Activated T-cell treated with anti-CD3 and anti-CD28 coated beads, Interleukin-2, amount 50 U/mL, for 72 hours (primary cell): ENCODE measurements around the gene CAVIN2. TPM values are rescaled to one million over a fixed set of nuclear protein-coding genes. Genes with fewer than 3 reads are reported as not detected.

Experiments
- ATAC-seq, 2 donors: fragments of 150-1000 bp; cut with Tn5 transposase; replicated peaks in 1 of 2; 2 replicates each; pipeline ENCODE4 v1.10.0; 2021; ENCODE audit warnings: moderate library complexity in 2 of 2, mild to moderate bottlenecking in 1 of 2
- DNase-seq, 2 donors: peaks; one replicate each; pipeline ENCODE4 v3.0.0; 2021 to 2022; ENCODE audit warnings: mixed read lengths in 1 of 2
- H3K27ac Mint-ChIP-seq: one replicate; pipeline ENCODE4 v1.8.0; 2022; ENCODE audit warnings: mild to moderate bottlenecking, moderate library complexity, mixed read lengths
- H3K27me3 Mint-ChIP-seq: one replicate; pipeline ENCODE4 v1.8.0; 2022; ENCODE audit warnings: low read depth, mixed read lengths
- H3K36me3 Mint-ChIP-seq, 2 donors: one replicate each; pipeline ENCODE4 v1.8.0; 2022; ENCODE audit warnings: mixed read lengths in 2 of 2, mild to moderate bottlenecking in 1 of 2; ENCODE audit not compliant: insufficient read depth in 2 of 2
- H3K4me1 Mint-ChIP-seq: one replicate; pipeline ENCODE4 v1.8.0; 2022; ENCODE audit warnings: low read depth, mixed read lengths
- H3K4me3 Mint-ChIP-seq, 2 donors: one replicate each; pipeline ENCODE4 v1.8.0; 2022; ENCODE audit warnings: mild to moderate bottlenecking in 2 of 2, mixed read lengths in 2 of 2, moderate library complexity in 2 of 2
- H3K9me3 Mint-ChIP-seq, 2 donors: one replicate each; pipeline ENCODE4 v1.8.0; 2022; ENCODE audit warnings: mixed read lengths in 2 of 2
- total RNA-seq, 2 donors: library from RNA; stranded (reverse); gene quantifications; one replicate each; pipeline ENCODE4 v1.2.3, GENCODE V29; 2022

The CAVIN2 gene
- total RNA-seq, 2 donors from 2014 or later = not detected

GRCh38 chr2:191878548-191879279 lies 31.8 kb upstream of the CAVIN2 start:
- Mint-ChIP-seq H3K36me3 (no peaks in the 10 kb centered on the region), H3K4me3 (no peak overlapping the region), H3K27me3 (peaks cover 4% of the 10 kb centered on the region), H3K27ac (no peak overlapping the region), H3K9me3 (no peaks in the 10 kb centered on the region), H3K4me1 (no peaks in the 10 kb centered on the region)
- ATAC-seq = no peak
- no peak for DNase-seq

GRCh38 chr2:191877875-191878274 lies 31.0 kb upstream of the CAVIN2 start:
- H3K27me3 Mint-ChIP-seq = peaks cover 4% of the 10 kb centered on the region
- H3K36me3 Mint-ChIP-seq = no peaks in the 10 kb centered on the region
- no peak overlapping the region for H3K4me3 Mint-ChIP-seq
- H3K4me1 Mint-ChIP-seq = no peaks in the 10 kb centered on the region
- no peak overlapping the region for H3K27ac Mint-ChIP-seq
- ATAC-seq (no peak), DNase-seq (no peak)
- no peaks in the 10 kb centered on the region for H3K9me3 Mint-ChIP-seq

GRCh38 chr2:191875859-191876258 lies 29.0 kb upstream of the CAVIN2 start:
- H3K27ac Mint-ChIP-seq = no peak overlapping the region
- peaks cover 4% of the 10 kb centered on the region for H3K27me3 Mint-ChIP-seq
- no peaks in the 10 kb centered on the region for H3K4me1 Mint-ChIP-seq
- ATAC-seq = no peak
- H3K4me3 Mint-ChIP-seq = no peak overlapping the region
- no peaks in the 10 kb centered on the region for H3K9me3 Mint-ChIP-seq
- DNase-seq = no peak
- H3K36me3 Mint-ChIP-seq = no peaks in the 10 kb centered on the region

- no peak overlapping the region for H3K27ac Mint-ChIP-seq
- no peak for DNase-seq
- ATAC-seq = no peak
- no peaks in the 10 kb centered on the region for H3K9me3 Mint-ChIP-seq
- no peaks in the 10 kb centered on the region for H3K36me3 Mint-ChIP-seq
- peaks cover 6% of the 10 kb centered on the region for H3K27me3 Mint-ChIP-seq
- H3K4me1 Mint-ChIP-seq = no peaks in the 10 kb centered on the region
- H3K4me3 Mint-ChIP-seq = no peak overlapping the region
These were observed 23.9 kb upstream of the CAVIN2 start for GRCh38 chr2:191870744-191871143.

- no peaks in the 10 kb centered on the region for H3K4me1 Mint-ChIP-seq
- no peaks in the 10 kb centered on the region for H3K36me3 Mint-ChIP-seq
- no peak overlapping the region for H3K4me3 Mint-ChIP-seq
- DNase-seq (no peak), ATAC-seq (no peak)
- H3K9me3 Mint-ChIP-seq = no peaks in the 10 kb centered on the region
- H3K27me3 Mint-ChIP-seq = peaks cover 6% of the 10 kb centered on the region
- H3K27ac Mint-ChIP-seq = no peak overlapping the region
These were observed 22.9 kb upstream of the CAVIN2 start for GRCh38 chr2:191869781-191870180.

GRCh38 chr2:191869178-191869577 lies 22.3 kb upstream of the CAVIN2 start:
- ATAC-seq (no peak), DNase-seq (no peak)
- H3K4me3 Mint-ChIP-seq = no peak overlapping the region
- peaks cover 6% of the 10 kb centered on the region for H3K27me3 Mint-ChIP-seq
- H3K4me1 Mint-ChIP-seq = no peaks in the 10 kb centered on the region
- H3K27ac Mint-ChIP-seq = no peak overlapping the region
- no peaks in the 10 kb centered on the region for H3K9me3 Mint-ChIP-seq
- H3K36me3 Mint-ChIP-seq = no peaks in the 10 kb centered on the region

- no peaks in the 10 kb centered on the region for H3K4me1 Mint-ChIP-seq
- H3K36me3 Mint-ChIP-seq = no peaks in the 10 kb centered on the region
- no peak for ATAC-seq
- H3K9me3 Mint-ChIP-seq = no peaks in the 10 kb centered on the region
- H3K27ac Mint-ChIP-seq = no peak overlapping the region
- DNase-seq = no peak
- peaks cover 6% of the 10 kb centered on the region for H3K27me3 Mint-ChIP-seq
- no peak overlapping the region for H3K4me3 Mint-ChIP-seq
These were observed 20.6 kb upstream of the CAVIN2 start for GRCh38 chr2:191867507-191867847.

GRCh38 chr2:191866675-191867506 lies 20.0 kb upstream of the CAVIN2 start:
- Mint-ChIP-seq H3K27ac (no peak overlapping the region), H3K4me3 (no peak overlapping the region), H3K9me3 (no peaks in the 10 kb centered on the region), H3K27me3 (peaks cover 6% of the 10 kb centered on the region), H3K36me3 (no peaks in the 10 kb centered on the region), H3K4me1 (no peaks in the 10 kb centered on the region)
- ATAC-seq (no peak), DNase-seq (no peak)

GRCh38 chr2:191866195-191866594 lies 19.3 kb upstream of the CAVIN2 start:
- no peaks in the 10 kb centered on the region for H3K4me1 Mint-ChIP-seq
- peaks cover 6% of the 10 kb centered on the region for H3K27me3 Mint-ChIP-seq
- no peak overlapping the region for H3K27ac Mint-ChIP-seq

GRCh38 chr2:191864628-191865374 lies 17.9 kb upstream of the CAVIN2 start:
- H3K36me3 Mint-ChIP-seq = no peaks in the 10 kb centered on the region
- DNase-seq = no peak
- no peak overlapping the region for H3K27ac Mint-ChIP-seq
- peaks cover 6% of the 10 kb centered on the region for H3K27me3 Mint-ChIP-seq
- no peak for ATAC-seq
- H3K4me1 Mint-ChIP-seq = no peaks in the 10 kb centered on the region
- H3K9me3 Mint-ChIP-seq = no peaks in the 10 kb centered on the region
- no peak overlapping the region for H3K4me3 Mint-ChIP-seq

More at GRCh38 chr2:191866195-191866594, 19.3 kb upstream of the CAVIN2 start:
- Mint-ChIP-seq H3K9me3 (no peaks in the 10 kb centered on the region), H3K36me3 (no peaks in the 10 kb centered on the region), H3K4me3 (no peak overlapping the region)
- DNase-seq (no peak), ATAC-seq (no peak)

GRCh38 chr2:191863988-191864387 lies 17.1 kb upstream of the CAVIN2 start:
- H3K27ac Mint-ChIP-seq = no peak overlapping the region
- no peak overlapping the region for H3K4me3 Mint-ChIP-seq
- H3K27me3 Mint-ChIP-seq = peaks cover 6% of the 10 kb centered on the region
- H3K4me1 Mint-ChIP-seq = no peaks in the 10 kb centered on the region
- ATAC-seq = no peak
- no peaks in the 10 kb centered on the region for H3K9me3 Mint-ChIP-seq
- no peak for DNase-seq
- H3K36me3 Mint-ChIP-seq = no peaks in the 10 kb centered on the region

- no peak overlapping the region for H3K27ac Mint-ChIP-seq
- DNase-seq (no peak), ATAC-seq (no peak)
- no peaks in the 10 kb centered on the region for H3K4me1 Mint-ChIP-seq
- H3K9me3 Mint-ChIP-seq = no peaks in the 10 kb centered on the region
- no peaks in the 10 kb centered on the region for H3K36me3 Mint-ChIP-seq
- no peak overlapping the region for H3K4me3 Mint-ChIP-seq
- H3K27me3 Mint-ChIP-seq = peaks cover 8% of the 10 kb centered on the region
These were observed 15.4 kb upstream of the CAVIN2 start for GRCh38 chr2:191862156-191862775.
